ENCODE data around the gene CLDND2. TPM values are rescaled to one million over a fixed set of nuclear protein-coding genes. Genes with fewer than 3 reads are reported as not detected.

CLDND2 gene
- total RNA-seq, 1 donor from 2014 or later, result 0.84 TPM

DNA sequence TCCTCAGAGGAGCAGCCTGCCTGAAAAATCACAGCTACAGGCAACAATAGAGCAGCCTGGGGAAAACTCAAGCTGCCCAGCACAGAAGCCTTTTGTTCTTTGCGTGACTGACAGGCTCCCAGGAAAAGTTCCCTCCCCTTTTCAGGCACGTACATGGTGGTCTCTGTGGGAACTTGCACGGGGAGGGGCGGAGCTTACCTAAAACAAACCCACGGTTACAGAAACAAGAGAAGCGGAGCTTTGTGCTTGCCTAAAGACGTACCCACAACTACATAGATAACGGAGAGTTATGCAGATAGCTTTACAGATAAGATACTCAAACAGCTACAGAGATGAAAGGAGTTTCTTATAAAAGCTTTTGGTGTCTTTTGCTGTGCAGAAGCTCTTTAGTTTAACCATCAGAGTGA is 14.1 kb downstream of the CLDND2 start:
- H3K27ac Mint-ChIP-seq (ENCODE audit: unreplicated experiment), result peak overlapping the region; percentile 23
- H3K4me1 Mint-ChIP-seq, result peaks cover 22% of the 10 kb centered on the region
- H3K36me3 Mint-ChIP-seq (ENCODE audit: low read depth), result peaks cover 3% of the 10 kb centered on the region
- peak overlapping the region; percentile 50 for H3K4me3 Mint-ChIP-seq
- H3K27me3 Mint-ChIP-seq (ENCODE audit: low read depth), result no peaks in the 10 kb centered on the region
- H3K9me3 Mint-ChIP-seq, result no peaks in the 10 kb centered on the region
- DNase-seq (ENCODE audit: low read depth, low spot score), result peak; percentile 67
- TF ChIP-seq CTCF (conservative IDR thresholded peaks at IDR 0.05), result no peak

DNA sequence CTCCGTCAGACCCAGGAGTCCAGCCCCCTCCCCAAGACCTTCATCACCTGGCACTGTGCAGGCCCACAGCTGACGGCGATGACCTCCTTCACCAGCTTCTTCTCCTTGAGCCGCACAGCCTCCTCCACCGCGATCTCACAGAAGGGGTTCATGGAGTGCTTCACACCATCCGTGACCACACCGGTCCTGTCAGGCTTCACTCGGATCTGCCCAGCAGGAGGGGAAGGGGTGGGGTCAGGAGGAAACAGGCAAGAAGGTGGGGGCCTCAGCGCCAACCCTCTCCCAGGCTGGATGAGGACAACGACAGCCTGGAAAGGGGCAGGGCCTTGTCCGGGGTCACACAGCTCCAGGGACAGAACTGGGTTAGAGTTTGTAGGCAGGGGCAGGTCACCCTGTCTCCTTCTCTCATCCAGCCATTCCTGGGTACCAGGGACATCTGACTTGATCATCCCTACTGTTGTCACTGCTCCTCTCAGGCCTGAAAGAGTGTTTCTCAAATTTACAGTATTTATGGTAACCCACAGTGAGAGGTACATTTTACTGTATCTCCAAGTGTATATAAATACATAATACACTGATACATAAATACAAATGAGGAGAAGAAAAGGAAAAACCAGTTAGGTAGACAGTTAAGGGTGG is 14.6 kb downstream of the CLDND2 start:
- Mint-ChIP-seq H3K36me3 (ENCODE audit: low read depth) (peaks cover 3% of the 10 kb centered on the region), H3K9me3 (no peaks in the 10 kb centered on the region), H3K4me1 (peaks cover 22% of the 10 kb centered on the region), H3K27me3 (ENCODE audit: low read depth) (no peaks in the 10 kb centered on the region), H3K27ac (ENCODE audit: unreplicated experiment) (peak overlapping the region; percentile 81), H3K4me3 (peak overlapping the region; percentile 50)
- no peak for TF ChIP-seq CTCF (conservative IDR thresholded peaks at IDR 0.05)
- DNase-seq (ENCODE audit: low read depth, low spot score), result no peak

DNA sequence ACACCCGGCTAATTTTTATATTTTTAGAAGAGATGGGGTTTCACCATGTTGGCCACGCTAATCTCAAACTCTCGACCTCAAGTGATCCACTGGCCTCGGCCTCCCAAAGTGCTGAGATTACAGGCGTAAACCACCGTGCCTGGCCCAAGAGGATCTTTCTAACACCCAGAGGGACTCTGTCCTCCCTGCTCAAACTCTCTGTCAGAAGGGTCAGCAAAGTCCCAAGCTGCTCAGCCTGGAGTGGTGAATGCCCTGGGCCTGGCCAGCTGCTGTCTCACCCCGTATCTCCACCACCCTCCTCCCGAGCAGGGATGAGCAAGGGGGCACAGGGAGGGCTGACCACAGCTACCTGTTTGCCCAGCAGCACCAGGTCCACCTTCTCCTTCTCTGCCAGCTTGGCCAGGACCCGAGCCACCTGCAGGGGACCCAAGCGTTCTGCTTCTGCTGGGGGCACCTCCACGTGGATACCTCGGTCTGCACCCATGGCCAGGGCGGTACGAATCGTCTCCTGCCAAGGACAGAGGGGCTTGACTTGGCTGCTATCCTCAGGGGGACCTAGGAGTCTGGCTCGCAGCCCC is 15.9 kb downstream of the CLDND2 start:
- Mint-ChIP-seq H3K27me3 (ENCODE audit: low read depth) (no peaks in the 10 kb centered on the region), H3K4me1 (peaks cover 22% of the 10 kb centered on the region), H3K9me3 (no peaks in the 10 kb centered on the region), H3K4me3 (no peak overlapping the region), H3K27ac (ENCODE audit: unreplicated experiment) (no peak overlapping the region), H3K36me3 (ENCODE audit: low read depth) (peaks cover 3% of the 10 kb centered on the region)
- TF ChIP-seq CTCF (conservative IDR thresholded peaks at IDR 0.05), result no peak
- no peak for DNase-seq (ENCODE audit: low read depth, low spot score)

DNA sequence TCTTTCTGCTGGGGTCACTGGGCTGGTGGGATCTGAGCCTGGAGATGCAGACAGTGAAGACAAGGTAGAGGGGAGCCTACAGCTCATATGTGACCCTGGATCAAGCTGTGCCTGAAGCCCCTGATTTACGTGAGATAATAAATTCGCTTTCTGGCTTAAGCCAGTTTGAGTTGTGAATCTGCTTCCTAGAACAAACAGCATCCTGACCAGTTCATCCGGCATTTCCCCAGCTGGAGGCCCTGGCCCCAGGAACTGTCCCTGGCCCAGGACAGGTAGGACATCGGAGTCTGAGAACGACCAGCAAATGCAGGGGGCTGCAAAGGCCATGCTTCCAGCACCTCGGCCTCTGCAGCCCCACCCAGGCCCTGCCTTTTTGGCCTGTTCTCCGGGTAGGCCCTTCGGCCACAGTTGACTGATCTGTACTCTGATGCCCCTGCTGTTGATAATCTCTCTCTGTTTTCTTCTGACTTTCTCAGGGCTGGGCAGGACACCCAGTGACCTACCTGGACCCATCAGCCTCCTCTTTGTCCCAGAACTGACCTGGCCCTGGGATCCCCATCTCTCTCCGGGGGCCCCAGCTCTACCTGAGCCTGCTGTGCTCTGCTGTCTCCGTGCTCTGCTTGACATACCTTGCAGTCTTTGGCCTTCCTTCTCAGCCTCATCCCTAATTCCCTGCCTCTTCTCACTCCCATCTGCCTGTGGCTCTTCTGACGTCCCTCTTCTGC is 17.4 kb downstream of the CLDND2 start:
- Mint-ChIP-seq H3K36me3 (ENCODE audit: low read depth) (peaks cover 7% of the 10 kb centered on the region), H3K9me3 (no peaks in the 10 kb centered on the region), H3K4me3 (no peak overlapping the region), H3K27ac (ENCODE audit: unreplicated experiment) (peak overlapping the region; percentile 78), H3K4me1 (peaks cover 19% of the 10 kb centered on the region), H3K27me3 (ENCODE audit: low read depth) (no peaks in the 10 kb centered on the region)
- no peak for DNase-seq (ENCODE audit: low read depth, low spot score)
- no peak for TF ChIP-seq CTCF (conservative IDR thresholded peaks at IDR 0.05)

GRCh38 chr19:51347209-51347928 is 21.4 kb downstream of the CLDND2 start:
- H3K9me3 Mint-ChIP-seq, result no peaks in the 10 kb centered on the region
- peaks cover 7% of the 10 kb centered on the region for H3K36me3 Mint-ChIP-seq (ENCODE audit: low read depth)
- no peak overlapping the region for H3K27ac Mint-ChIP-seq (ENCODE audit: unreplicated experiment)
- peaks cover 4% of the 10 kb centered on the region for H3K27me3 Mint-ChIP-seq (ENCODE audit: low read depth)
- H3K4me3 Mint-ChIP-seq, result no peak overlapping the region
- H3K4me1 Mint-ChIP-seq, result no peaks in the 10 kb centered on the region
- no peak for TF ChIP-seq CTCF (conservative IDR thresholded peaks at IDR 0.05)
- no peak for DNase-seq (ENCODE audit: low read depth, low spot score)

All from neural crest cell (in vitro differentiated cells).